GM19328 (cell line): ENCODE data around the gene SLC5A10.
"Not testable (repeated sequence)": the region's sequence is repeated elsewhere in the genome, so short reads cannot be mapped to it uniquely, and the experiment has no call there.

ENCODE experiments used
- ATAC-seq: cut with Tn5 transposase; IDR thresholded peaks from one replicate; pipeline ENCODE4 v1.9.1; 2021; ENCODE audit warnings: mild to moderate bottlenecking, moderate library complexity; ENCODE audit not compliant: unreplicated experiment

The SLC5A10 gene

GRCh38 chr17:18946536-18946935 lies 5.4 kb upstream of the SLC5A10 start:
- ATAC-seq: no peak

- no peak for ATAC-seq
These were observed 4.1 kb upstream of the SLC5A10 start for GRCh38 chr17:18947866-18948265.

- ATAC-seq: no peak
These were observed 3.4 kb upstream of the SLC5A10 start for GRCh38 chr17:18948476-18949006.

GRCh38 chr17:18949566-18949965 lies 2.4 kb upstream of the SLC5A10 start:
- no peak for ATAC-seq

- no peak for ATAC-seq
These were observed 1.6 kb upstream of the SLC5A10 start for GRCh38 chr17:18950346-18950745.

GRCh38 chr17:18950944-18951905 lies 740 bp upstream of the SLC5A10 start:
- ATAC-seq: no peak

GRCh38 chr17:18953231-18953728 lies 1.3 kb downstream of the SLC5A10 start:
- no peak for ATAC-seq

GRCh38 chr17:18954321-18954720 lies 2.4 kb downstream of the SLC5A10 start:
- no peak for ATAC-seq

- ATAC-seq: no peak
These were observed 3.0 kb downstream of the SLC5A10 start for GRCh38 chr17:18955009-18955408.

- not testable (repeated sequence) for ATAC-seq
These were observed 4.1 kb downstream of the SLC5A10 start for GRCh38 chr17:18956021-18956420.

GRCh38 chr17:18956581-18956980 lies 4.6 kb downstream of the SLC5A10 start:
- no peak for ATAC-seq

GRCh38 chr17:18957831-18958230 lies 5.9 kb downstream of the SLC5A10 start:
- no peak for ATAC-seq

- no peak for ATAC-seq
These were observed 6.6 kb downstream of the SLC5A10 start for GRCh38 chr17:18958611-18959010.

- ATAC-seq: no peak
These were observed 7.3 kb downstream of the SLC5A10 start for GRCh38 chr17:18959071-18959844.

GRCh38 chr17:18959845-18960240 lies 7.9 kb downstream of the SLC5A10 start:
- ATAC-seq: no peak

- ATAC-seq: no peak
These were observed 8.3 kb downstream of the SLC5A10 start for GRCh38 chr17:18960241-18960665.

- no peak for ATAC-seq
These were observed 9.0 kb downstream of the SLC5A10 start for GRCh38 chr17:18960803-18961511.

- no peak for ATAC-seq
These were observed 9.9 kb downstream of the SLC5A10 start for GRCh38 chr17:18961634-18962493.

GRCh38 chr17:18962494-18962815 lies 10.5 kb downstream of the SLC5A10 start:
- ATAC-seq: no peak
